ENCODE data around the gene GPR37L1. TPM values are rescaled to one million over a fixed set of nuclear protein-coding genes. Genes with fewer than 3 reads are reported as not detected.
"Not testable (repeated sequence)": the region's sequence is repeated elsewhere in the genome, so short reads cannot be mapped to it uniquely, and the experiment has no call there.

The GPR37L1 gene
- total and polyA plus RNA-seq, 3 donors from 2014 or later: 0.42 to 1.6 (median 0.56) TPM

GRCh38 chr1:202173993-202174392 is 51.3 kb downstream of the GPR37L1 start:
- intact Hi-C loops (cut with DNase I; ENCODE audit: low total_unique reads): no loop called here
- Histone ChIP-seq H3K9me3 (no peaks in the 10 kb centered on the region), H3K27me3 (no peaks in the 10 kb centered on the region), H3K36me3 (ENCODE audit: low read depth, missing control alignments) (no peaks in the 10 kb centered on the region), H3K27ac (no peak overlapping the region), H3K4me3 (no peak overlapping the region), H3K4me1 (no peaks in the 10 kb centered on the region)
- no peak for DNase-seq
- WGBS, 2 donors: 88 to 92% methylated on average over 7 of the region's 7 CpGs
- TF ChIP-seq CTCF (IDR thresholded peaks at IDR 0.05): no peak
- no peak for TF ChIP-seq POLR2A (IDR thresholded peaks at IDR 0.05)

- WGBS, 2 donors: 89 to 92% methylated on average over 10 to 27 of the region's 29 CpGs
- TF ChIP-seq POLR2A (IDR thresholded peaks at IDR 0.05) (no peak), CTCF (IDR thresholded peaks at IDR 0.05) (no peak)
- Histone ChIP-seq H3K36me3 (ENCODE audit: low read depth, missing control alignments) (no peaks in the 10 kb centered on the region), H3K9me3 (no peaks in the 10 kb centered on the region), H3K27ac (no peak overlapping the region), H3K4me3 (no peak overlapping the region), H3K27me3 (no peaks in the 10 kb centered on the region), H3K4me1 (no peaks in the 10 kb centered on the region)
- intact Hi-C loops (cut with DNase I; ENCODE audit: low total_unique reads): no loop called here
- DNase-seq: no peak
Measured at GRCh38 chr1:202176949-202177927, 54.5 kb downstream of the GPR37L1 start.

- no peaks in the 10 kb centered on the region for H3K4me1 ChIP-seq
- no peak for TF ChIP-seq POLR2A (IDR thresholded peaks at IDR 0.05)
- TF ChIP-seq CTCF (IDR thresholded peaks at IDR 0.05): no peak
- H3K36me3 ChIP-seq (ENCODE audit: low read depth, missing control alignments): no peaks in the 10 kb centered on the region
- intact Hi-C loops (cut with DNase I; ENCODE audit: low total_unique reads): no loop called here
- 75 to 87% methylated on average over 19 of the region's 19 CpGs for WGBS, 2 donors
- H3K4me3 ChIP-seq: no peak overlapping the region
- no peaks in the 10 kb centered on the region for H3K27me3 ChIP-seq
- no peak for DNase-seq
- no peaks in the 10 kb centered on the region for H3K9me3 ChIP-seq
- H3K27ac ChIP-seq: no peak overlapping the region
Measured at GRCh38 chr1:202179828-202180750, 57.4 kb downstream of the GPR37L1 start.

GRCh38 chr1:202180751-202181139 is 58.0 kb downstream of the GPR37L1 start:
- intact Hi-C loops (cut with DNase I; ENCODE audit: low total_unique reads): not testable (repeated sequence)
- 74 to 77% methylated on average over 2 of the region's 2 CpGs for WGBS, 2 donors

DNA sequence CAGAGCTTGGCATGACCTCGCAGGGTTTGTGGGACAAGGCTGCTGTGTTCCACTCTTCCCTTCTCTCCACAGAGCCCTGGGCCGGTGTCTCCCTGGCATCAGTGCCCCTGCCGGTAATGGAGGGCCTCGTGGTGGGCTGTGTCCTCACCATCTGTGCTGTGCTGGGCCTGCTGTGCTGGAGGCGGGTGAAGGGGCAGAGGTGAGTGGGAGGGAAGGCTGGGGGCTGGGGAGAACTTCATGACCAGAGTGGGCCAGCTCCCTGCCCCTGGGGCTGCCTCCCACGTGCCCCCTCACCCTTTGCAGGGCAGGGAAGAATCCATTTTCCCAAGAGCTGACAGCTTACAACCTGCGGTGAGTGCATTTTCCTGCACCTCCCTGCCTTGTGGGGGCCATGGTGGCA is 58.9 kb downstream of the GPR37L1 start:
- no peaks in the 10 kb centered on the region for H3K27me3 ChIP-seq
- H3K4me1 ChIP-seq: no peaks in the 10 kb centered on the region
- TF ChIP-seq POLR2A (IDR thresholded peaks at IDR 0.05) (no peak), CTCF (IDR thresholded peaks at IDR 0.05) (no peak)
- WGBS, 2 donors: 80 to 89% methylated on average over 7 of the region's 7 CpGs
- H3K27ac ChIP-seq: no peak overlapping the region
- no peaks in the 10 kb centered on the region for H3K36me3 ChIP-seq (ENCODE audit: low read depth, missing control alignments)
- no peaks in the 10 kb centered on the region for H3K9me3 ChIP-seq
- no peak overlapping the region for H3K4me3 ChIP-seq
- intact Hi-C loops (cut with DNase I; ENCODE audit: low total_unique reads): no loop called here
- no peak for DNase-seq

More at GRCh38 chr1:202180751-202181139, 58.0 kb downstream of the GPR37L1 start:
- H3K4me1 ChIP-seq; H3K27ac ChIP-seq; H3K27me3 ChIP-seq; DNase-seq; H3K36me3 ChIP-seq (ENCODE audit: low read depth, missing control alignments); H3K4me3 ChIP-seq; H3K9me3 ChIP-seq: not testable (repeated sequence)

Measured in testis (tissue), 3 donors.